Stomach smooth muscle (tissue), 2 donors: ENCODE data around the gene TRAP1.
"Not testable (repeated sequence)": the region's sequence is repeated elsewhere in the genome, so short reads cannot be mapped to it uniquely, and the experiment has no call there.

Source experiments
- H3K27ac ChIP-seq: one replicate; pipeline ENCODE4 v1.7.0; 2013; ENCODE audit warnings: mild to moderate bottlenecking, low read length, inconsistent platforms
- H3K27me3 ChIP-seq, 2 donors: one replicate each; pipeline ENCODE4 v1.7.0; 2013; ENCODE audit warnings: low read length in 2 of 2; ENCODE audit not compliant: insufficient read depth in 2 of 2, control insufficient read depth in 1 of 2
- H3K36me3 ChIP-seq, 2 donors: one replicate each; pipeline ENCODE4 v1.7.0; 2013; ENCODE audit warnings: low read length in 2 of 2; ENCODE audit not compliant: control insufficient read depth in 2 of 2, insufficient read depth in 2 of 2
- H3K4me1 ChIP-seq: one replicate; pipeline ENCODE4 v1.7.0; 2013; ENCODE audit warnings: low read length; ENCODE audit not compliant: control insufficient read depth, insufficient read depth
- H3K4me3 ChIP-seq, 2 donors: one replicate each; pipeline ENCODE4 v1.7.0; 2013; ENCODE audit warnings: low read length in 2 of 2
- H3K9ac ChIP-seq, 2 donors: one replicate each; pipeline ENCODE4 v1.7.0; 2013; ENCODE audit warnings: low read length in 2 of 2, mild to moderate bottlenecking in 1 of 2
- H3K9me3 ChIP-seq, 2 donors: one replicate each; pipeline ENCODE4 v1.7.0; 2013; ENCODE audit warnings: low read length in 2 of 2; ENCODE audit not compliant: control insufficient read depth in 2 of 2
- donor health status: healthy.
- donor health status: Pancreatic carcinoma.

The TRAP1 gene

DNA sequence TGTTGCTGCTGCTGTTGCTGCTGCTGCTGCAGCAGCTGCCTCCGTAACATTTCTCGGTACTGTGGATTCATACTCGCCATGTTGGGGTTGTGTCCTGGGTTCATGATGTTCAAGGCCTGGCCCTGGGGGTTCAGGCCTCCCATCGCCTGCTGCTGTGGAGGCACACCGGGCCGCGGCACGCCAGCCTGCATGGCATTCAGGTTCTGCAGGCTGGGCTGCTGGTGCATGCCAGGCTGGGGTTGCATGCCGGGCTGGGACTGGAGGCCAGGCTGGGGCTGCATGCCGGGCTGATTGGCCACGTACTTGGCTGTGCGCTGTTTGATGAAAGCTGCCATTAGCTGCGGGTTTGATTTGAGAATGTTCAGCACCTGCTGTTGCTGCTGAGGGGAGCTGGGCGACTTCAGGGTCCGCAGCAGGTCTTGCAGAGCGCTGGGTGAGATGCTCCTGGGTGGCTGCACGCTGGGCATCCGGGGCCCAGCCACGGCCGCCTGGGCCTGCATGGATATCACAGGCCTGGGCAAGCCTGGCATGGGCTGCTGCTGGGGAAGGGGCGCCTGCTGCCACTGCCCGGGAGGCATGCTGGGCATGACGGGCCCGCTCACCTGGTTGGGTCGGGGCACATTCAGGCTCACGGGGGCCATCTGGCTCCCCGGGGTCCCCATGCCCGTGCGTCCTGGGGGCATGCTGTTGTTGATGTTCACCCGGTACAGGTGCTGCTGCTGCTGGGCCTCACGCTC, 11.3 kb upstream of the TRAP1 start:
- no peak overlapping the region for H3K9ac ChIP-seq
- peaks cover 32 to 47% of the 10 kb centered on the region in 2 donors for H3K36me3 ChIP-seq
- no peaks in the 10 kb centered on the region for H3K4me1 ChIP-seq
- H3K4me3 ChIP-seq: no peak overlapping the region
- no peaks in the 10 kb centered on the region for H3K27me3 ChIP-seq
- no peak overlapping the region for H3K27ac ChIP-seq
- no peaks in the 10 kb centered on the region for H3K9me3 ChIP-seq

DNA sequence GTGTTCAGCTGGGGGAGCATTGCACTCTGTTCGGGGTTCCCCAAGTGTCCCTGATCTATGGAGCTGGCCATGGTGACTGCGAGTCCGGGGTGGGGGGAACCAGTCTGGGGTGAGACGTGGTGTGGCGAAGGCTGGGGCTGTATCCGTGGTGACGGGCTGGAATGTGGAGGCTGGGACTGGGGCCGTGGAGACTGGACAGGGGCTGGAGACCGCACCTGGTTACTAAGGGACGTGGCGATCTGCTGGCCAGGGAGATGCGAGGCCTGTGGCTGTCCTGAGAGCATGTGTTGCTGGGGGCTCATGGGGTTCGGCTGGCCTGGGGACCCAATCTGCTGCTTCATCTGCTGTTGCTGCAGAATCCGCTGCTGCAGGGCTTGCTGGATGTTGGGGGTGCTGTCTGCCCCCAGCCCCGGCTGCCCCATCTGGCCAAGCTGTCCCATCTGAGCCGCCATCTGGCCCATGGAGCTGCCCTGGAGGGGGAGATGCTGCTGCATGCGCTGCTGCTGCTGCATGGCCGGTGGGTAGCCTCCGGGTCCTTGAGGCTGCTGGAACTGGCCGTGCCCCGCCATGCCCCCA, 10.6 kb upstream of the TRAP1 start:
- no peaks in the 10 kb centered on the region for H3K9me3 ChIP-seq
- no peaks in the 10 kb centered on the region for H3K27me3 ChIP-seq
- H3K4me3 ChIP-seq: no peak overlapping the region
- H3K4me1 ChIP-seq: no peaks in the 10 kb centered on the region
- no peak overlapping the region for H3K27ac ChIP-seq
- no peak overlapping the region for H3K9ac ChIP-seq
- peaks cover 32 to 45% of the 10 kb centered on the region in 2 donors for H3K36me3 ChIP-seq

DNA sequence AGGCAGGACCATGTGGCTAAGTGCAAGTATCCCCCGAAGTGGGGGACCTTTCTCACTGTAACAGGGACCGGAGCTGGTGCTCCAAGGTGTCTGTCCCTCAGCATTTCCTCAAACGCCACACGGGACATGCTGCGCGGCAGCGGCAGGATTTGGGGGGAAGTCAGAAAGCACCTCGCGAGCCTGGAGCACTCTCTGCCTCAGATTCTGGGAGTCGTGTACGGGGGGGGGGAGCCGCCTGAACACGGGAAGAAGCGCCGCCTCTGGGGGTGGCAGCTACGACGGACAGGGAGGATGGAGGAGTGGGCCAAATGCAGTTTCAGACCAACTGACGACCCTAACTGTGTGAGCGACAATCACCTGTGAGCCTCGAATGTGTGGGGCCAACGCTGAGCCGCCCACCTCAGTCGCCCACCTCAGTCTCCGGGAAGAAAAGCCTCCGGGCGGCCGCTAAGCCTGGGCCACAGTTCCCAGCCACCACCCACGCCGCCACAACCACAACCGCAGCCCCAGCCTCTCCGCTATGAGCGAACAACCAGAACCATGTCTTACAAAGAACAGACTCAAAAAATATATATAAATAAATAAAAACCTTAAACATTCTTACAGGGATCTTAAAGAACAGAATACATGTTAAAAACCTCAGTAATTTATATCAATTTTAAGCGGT, 8.8 kb upstream of the TRAP1 start:
- no peak overlapping the region for H3K27ac ChIP-seq
- no peaks in the 10 kb centered on the region for H3K9me3 ChIP-seq
- no peaks in the 10 kb centered on the region for H3K4me1 ChIP-seq
- H3K27me3 ChIP-seq: no peaks in the 10 kb centered on the region
- no peak overlapping the region for H3K4me3 ChIP-seq
- no peak overlapping the region for H3K9ac ChIP-seq
- peaks cover 18 to 33% of the 10 kb centered on the region in 2 donors for H3K36me3 ChIP-seq

DNA sequence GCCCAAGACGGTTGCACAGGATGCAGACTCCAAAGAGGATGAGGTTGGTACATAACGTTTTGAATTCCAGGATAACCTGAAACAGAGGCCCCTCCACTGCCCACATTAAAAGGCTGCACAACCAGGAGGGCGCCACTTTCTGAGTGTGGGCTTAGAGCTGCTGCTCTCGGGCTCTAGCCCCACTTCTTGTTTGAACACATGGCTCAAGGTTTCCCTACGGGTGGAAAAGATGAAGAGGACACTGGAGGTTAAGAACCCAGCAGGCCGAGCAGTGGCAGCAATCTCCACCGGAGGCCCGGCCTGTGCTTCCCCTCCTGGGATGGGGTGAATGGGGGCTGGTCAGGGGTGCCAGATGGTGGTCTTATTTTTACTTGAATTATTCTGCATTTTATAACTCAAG, 8.0 kb upstream of the TRAP1 start:
- H3K36me3 ChIP-seq: peaks cover 11 to 24% of the 10 kb centered on the region in 2 donors
- H3K9ac ChIP-seq: no peak overlapping the region
- H3K4me3 ChIP-seq: no peak overlapping the region
- no peaks in the 10 kb centered on the region for H3K27me3 ChIP-seq
- H3K27ac ChIP-seq: no peak overlapping the region
- no peaks in the 10 kb centered on the region for H3K4me1 ChIP-seq
- no peaks in the 10 kb centered on the region for H3K9me3 ChIP-seq

DNA sequence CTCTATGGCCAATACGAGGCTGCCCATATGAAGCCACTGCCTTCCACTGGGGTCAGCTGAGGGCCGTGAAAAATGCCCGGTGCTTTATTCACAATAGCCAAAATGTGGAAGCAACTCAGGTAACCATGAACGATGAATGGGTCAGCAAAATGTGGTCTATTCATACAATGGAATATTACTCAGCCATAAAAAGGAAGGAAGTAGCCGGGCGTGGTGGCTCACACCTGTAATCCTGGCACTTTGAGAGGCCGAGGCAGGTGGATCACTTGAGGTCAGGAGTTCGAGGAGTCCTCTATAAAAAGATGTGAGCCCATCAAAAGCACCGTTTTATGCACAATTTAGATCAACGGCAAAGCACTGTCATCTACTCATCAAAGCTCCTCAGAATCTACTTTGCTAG, 5.2 kb upstream of the TRAP1 start:
- peaks cover 0 to 2% of the 10 kb centered on the region in 2 donors for H3K36me3 ChIP-seq
- no peaks in the 10 kb centered on the region for H3K9me3 ChIP-seq

DNA sequence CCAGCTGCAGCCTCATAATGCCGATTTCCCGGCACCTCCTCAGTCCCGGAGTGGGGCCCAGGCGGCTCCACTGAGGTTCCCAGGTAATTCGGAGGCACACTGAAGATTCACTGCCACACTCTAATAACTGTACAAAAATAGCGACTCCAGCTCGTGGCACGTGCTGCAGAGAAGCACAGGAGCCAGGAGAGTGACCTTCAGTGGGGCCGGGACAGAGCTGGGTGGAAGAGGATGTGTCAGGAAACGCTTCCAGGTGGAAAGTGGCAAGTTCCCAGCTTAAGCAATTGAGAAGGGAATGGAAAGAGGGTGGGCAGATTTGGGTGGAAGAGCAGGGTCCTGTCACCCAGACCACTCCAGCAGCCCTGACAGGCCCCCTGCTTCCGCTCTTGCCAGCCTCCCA, 3.1 kb upstream of the TRAP1 start:
- H3K9me3 ChIP-seq: no peaks in the 10 kb centered on the region
- H3K27ac ChIP-seq: no peak overlapping the region
- H3K27me3 ChIP-seq: no peaks in the 10 kb centered on the region
- no peak overlapping the region for H3K9ac ChIP-seq
- no peaks in the 10 kb centered on the region for H3K36me3 ChIP-seq
- H3K4me1 ChIP-seq: peaks cover 13% of the 10 kb centered on the region
- no peak overlapping the region for H3K4me3 ChIP-seq

More for the DNA sequence above, 5.2 kb upstream of the TRAP1 start:
- Histone ChIP-seq H3K27ac (no peak overlapping the region), H3K27me3 (no peaks in the 10 kb centered on the region), H3K4me1 (peaks cover 5% of the 10 kb centered on the region), H3K9ac (no peak overlapping the region), H3K4me3 (no peak overlapping the region)

DNA sequence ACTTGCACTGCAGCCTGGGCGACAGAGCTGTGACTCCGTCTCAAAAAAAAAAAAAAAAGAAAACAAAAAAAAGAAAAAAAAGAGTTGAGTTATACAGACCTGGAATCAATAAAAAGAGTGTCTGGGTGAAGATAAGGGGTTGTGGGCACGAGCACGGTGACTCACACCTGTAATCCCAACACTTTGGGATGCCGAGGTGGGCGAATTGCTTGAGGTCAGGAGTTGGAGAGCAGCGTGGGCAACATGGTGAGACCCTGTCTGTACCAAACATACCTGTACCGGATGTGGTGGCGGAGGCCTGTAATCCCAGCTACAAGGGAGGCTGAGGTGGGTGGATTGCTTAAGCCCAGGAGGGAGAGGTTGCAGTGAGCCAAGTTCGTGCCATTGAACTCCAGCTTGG, 1.3 kb upstream of the TRAP1 start:
- Histone ChIP-seq H3K27me3 (no peaks in the 10 kb centered on the region), H3K27ac (no peak overlapping the region), H3K4me1 (peaks cover 13% of the 10 kb centered on the region), H3K4me3 (no peak overlapping the region), H3K9me3 (no peaks in the 10 kb centered on the region), H3K9ac (no peak overlapping the region), H3K36me3 (peaks cover 3% of the 10 kb centered on the region in 2 donors)

DNA sequence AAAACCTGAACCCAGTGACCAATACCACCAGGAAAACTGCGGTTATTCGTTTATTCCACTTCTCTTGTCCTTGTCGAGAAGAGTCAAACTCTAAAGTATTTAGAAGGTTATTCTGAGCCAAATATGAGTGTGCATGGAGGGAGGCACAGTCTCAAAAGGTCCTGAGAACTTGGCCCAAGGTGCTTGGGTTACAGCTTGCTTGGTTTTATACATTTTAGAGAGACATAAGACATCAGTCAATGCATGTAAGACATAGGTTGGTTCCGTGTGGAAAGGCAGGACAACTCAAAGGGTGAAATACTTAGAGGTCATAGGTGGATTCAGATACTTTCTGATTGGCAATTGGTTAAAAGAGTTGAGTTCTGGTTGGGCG, 681 bp upstream of the TRAP1 start:
- peak overlapping the region; percentile 88 for H3K27ac ChIP-seq
- peak overlapping the region; percentile 91 to 96 for H3K9ac ChIP-seq
- H3K4me3 ChIP-seq: peak overlapping the region; percentile 94 to 97
- no peaks in the 10 kb centered on the region for H3K9me3 ChIP-seq
- H3K4me1 ChIP-seq: peaks cover 13% of the 10 kb centered on the region
- peaks cover 3 to 7% of the 10 kb centered on the region in 2 donors for H3K36me3 ChIP-seq
- H3K27me3 ChIP-seq: no peaks in the 10 kb centered on the region

DNA sequence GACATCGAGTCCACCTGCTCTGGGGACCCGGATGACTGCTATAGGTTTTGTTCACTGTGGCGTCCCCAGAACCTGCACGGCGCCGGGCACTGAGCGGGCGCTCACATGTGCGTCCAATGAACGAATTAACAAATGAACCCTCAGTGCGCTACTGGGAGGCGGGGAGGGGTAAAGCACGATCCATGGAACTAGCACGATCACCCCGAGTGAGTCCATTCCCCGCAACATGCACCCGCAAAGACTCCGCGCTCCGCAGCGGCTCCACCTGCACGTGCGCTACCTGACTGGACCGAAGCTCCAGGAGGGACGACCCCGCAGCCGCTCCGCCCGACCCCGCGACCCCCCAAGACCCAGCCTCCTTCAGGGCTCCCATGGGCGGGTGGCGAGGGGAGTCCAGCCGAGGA, 491 bp downstream of the TRAP1 start:
- Histone ChIP-seq H3K4me3 (peak overlapping the region; percentile 94 to 97), H3K4me1 (peaks cover 13% of the 10 kb centered on the region), H3K27ac (peak overlapping the region; percentile 24), H3K27me3 (no peaks in the 10 kb centered on the region), H3K9me3 (no peaks in the 10 kb centered on the region), H3K36me3 (peaks cover 3 to 9% of the 10 kb centered on the region in 2 donors), H3K9ac (peak overlapping the region; percentile 80 to 96)

DNA sequence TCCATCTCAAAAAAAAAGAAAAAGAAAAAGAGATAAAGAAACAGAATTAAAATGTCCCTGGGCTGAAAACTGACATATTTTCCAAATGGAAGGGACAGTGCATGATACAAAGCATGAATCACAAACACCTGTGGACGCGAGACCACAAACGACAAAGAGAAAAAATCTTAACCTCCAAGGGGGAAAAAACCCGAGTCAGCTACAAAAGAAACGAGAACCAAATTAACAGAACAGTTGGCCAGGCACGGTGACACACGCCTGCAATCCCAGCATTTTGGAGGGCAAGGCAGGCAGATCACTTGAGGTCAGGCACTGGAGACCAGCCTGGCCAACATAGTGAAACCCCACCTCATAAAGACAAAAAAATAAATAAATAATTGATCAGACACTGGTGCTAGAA, 1.9 kb downstream of the TRAP1 start:
- Histone ChIP-seq H3K9me3 (no peaks in the 10 kb centered on the region), H3K36me3 (peaks cover 3 to 9% of the 10 kb centered on the region in 2 donors), H3K4me1 (peaks cover 13% of the 10 kb centered on the region), H3K27ac (no peak overlapping the region), H3K27me3 (no peaks in the 10 kb centered on the region), H3K9ac (no peak overlapping the region), H3K4me3 (no peak overlapping the region)

DNA sequence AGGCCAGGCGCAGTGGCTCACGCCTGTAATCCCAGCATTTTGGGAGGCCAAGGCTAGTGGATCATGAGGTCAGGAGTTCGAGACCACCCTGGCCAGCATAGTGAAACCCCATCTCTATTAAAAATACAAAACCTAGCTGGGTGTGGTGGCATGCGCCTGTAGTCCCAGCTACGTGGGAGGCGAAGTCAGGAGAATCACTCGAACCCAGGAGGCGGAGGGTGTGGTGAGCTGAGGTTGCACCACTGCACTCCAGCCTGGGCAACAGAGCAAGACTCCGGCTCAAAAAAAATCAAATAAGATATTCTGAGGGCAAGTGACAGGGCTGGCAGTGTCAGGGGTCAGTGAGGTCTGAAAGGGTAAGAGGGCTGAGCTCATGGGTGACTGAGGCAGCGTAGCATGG, 2.9 kb downstream of the TRAP1 start:
- H3K9ac ChIP-seq, H3K4me3 ChIP-seq, H3K27me3 ChIP-seq, H3K9me3 ChIP-seq, H3K36me3 ChIP-seq, H3K27ac ChIP-seq: not testable (repeated sequence)
- peaks cover 13% of the 10 kb centered on the region for H3K4me1 ChIP-seq
